Smooth muscle cell of the brain vasculature (primary cell): ENCODE measurements around the gene RTN1.
A peak's percentile ranks its signal among the peaks of the same experiment; 100 is the strongest.

Source experiments
- DNase-seq: peaks from one replicate; pipeline ENCODE4 v3.0.0-alpha.2; 2012; ENCODE audit warnings: low read depth, low spot score

RTN1 gene

DNA sequence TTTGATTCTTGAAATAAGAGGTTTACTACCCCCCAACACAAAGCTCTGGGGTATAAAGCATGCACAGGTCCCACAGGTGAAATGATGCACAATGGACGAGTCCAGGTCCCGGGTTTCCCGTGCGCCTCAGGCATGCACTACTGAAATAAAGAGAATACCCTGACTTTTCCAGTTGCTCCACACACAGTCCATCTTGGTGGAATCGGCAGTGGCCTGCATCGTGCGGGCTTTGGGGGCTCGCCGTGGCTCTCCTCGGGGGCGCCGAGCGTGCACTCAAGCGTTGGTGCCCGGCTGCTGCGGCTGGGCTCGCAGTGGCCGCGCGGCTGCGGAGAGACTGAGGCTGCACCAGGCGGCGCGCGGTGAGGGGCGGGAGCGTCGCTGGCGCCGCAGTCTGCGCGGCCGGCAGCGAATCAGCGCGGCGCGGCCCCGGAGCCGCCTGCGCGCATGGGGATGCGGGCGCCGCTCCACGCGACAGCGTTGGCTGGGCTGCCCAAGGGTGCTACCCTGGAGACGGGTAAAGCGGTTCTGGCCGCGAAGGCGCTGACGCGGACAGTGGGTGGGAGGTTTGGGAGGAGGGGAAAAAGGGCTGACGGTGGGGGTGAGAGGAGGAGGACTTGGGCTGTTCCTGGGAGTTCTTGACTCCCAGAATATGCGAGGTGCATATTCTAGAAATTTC lies 240.2 kb downstream of the RTN1 start:
- DNase-seq, result no peak

- DNase-seq, result no peak
Observed at GRCh38 chr14:59629444-59630287, 240.9 kb downstream of the RTN1 start.

GRCh38 chr14:59627011-59627520 lies 243.5 kb downstream of the RTN1 start:
- no peak for DNase-seq

DNA sequence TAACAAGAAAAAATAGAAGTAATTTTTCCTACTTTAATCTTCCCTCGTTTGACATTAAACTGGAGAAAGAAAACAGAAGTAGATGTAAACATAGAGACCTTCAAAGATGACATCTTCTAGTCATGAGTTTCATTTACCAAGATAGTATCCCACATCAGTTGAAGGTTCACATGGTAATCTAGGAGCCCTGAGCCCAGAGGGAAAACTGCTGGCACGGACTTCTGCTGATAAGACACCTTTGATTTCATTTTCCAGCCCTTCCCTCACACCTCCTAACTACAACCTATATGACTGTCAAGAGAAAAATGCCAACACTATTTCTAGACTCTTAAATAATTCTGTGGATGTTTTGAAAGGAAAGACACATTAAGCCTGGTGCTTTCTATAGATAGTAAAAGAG lies 247.9 kb downstream of the RTN1 start:
- no peak for DNase-seq

DNA sequence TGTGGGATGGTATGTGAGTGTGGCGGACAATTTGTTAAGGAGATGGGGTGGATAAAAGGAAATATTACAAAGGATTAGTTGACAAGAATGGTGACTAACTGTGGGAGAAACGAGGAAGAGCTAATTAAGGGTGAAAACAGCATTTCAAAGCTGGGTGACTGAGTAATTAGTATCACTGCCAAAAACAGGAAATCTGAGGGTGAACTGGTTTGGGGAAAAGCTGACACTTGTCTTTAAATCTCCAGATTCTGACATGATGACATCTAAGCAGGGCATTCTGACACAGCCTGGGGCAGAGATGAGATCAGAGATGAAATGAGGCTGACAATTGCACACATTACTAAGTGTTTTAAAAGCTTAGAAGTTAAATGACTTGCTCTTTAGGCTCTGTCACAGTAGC lies 251.5 kb downstream of the RTN1 start:
- no peak for DNase-seq

DNA sequence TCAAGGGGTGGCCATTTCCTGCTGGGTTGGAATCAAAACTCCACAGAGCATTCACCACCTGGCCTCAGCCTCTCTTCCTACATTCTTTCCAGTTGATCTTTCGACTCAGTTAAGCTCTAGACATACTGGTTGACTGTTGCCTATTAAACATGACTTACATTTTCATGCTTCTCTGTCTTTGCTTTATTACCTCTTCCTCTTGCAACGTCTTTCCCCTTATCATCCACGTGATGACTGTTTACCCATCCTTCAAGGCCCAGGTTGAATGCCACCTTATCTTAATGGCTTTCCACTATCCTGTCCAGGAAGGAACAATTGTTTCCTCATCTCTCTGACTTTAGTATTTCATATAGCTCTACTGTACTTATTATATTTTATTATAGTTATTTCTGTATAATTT lies 269.5 kb downstream of the RTN1 start:
- DNase-seq, result no peak

- no peak for DNase-seq
Observed at GRCh38 chr14:59600211-59600945, 270.2 kb downstream of the RTN1 start.

DNA sequence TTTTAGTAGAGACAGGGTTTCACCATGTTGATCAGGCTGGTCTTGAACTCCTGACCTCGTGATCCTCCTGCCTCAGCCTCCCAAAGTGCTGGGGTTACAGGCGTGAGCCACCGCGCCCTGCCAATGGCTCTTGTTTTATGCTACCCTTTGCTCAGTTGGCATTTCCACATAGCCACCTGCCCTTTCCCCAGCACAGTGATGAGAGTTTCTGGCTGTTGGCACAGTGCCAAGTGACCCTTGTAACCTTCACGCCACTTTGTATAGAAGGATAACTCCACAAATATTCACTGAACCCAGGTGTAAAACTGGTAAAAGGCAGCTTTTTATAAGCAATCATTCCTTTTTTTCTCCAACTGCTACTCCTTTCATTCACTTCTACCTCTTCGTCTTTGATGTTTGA lies 275.5 kb downstream of the RTN1 start:
- no peak for DNase-seq

DNA sequence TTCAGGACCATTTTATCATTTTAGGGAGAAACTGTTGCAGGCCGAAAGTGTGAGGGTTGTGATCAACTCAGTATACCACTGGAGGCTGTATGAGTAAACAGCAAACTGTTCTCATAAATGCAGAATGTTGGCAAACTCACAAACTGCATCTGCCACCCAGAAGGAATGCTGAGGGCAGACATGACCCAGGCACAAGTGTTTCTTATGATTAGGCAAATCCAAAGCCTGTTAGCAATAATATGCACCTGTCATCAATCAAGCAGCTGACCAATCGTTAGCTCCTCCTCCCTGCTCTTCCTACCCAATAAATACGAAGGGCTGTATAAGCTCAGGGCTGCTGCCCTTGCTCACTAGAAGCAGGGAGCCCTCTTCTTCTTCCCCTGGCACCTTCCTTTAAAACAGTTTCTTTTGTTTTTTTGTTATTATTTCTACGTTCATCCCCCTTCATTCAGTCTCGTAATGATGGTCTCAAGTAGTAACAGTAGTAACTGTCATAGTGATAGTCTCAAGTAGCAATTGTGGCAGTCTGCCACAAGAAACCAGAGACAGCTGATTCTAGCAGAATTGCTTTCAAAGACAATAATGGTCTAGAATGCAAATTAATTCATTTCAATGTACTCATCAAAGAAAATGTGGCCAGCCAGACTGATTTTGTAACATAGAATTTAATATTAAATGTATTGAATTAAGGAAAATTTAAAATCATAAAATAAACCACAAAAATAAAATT lies 278.8 kb downstream of the RTN1 start:
- no peak for DNase-seq

- DNase-seq, result no peak
Observed at GRCh38 chr14:59588101-59588500, 282.5 kb downstream of the RTN1 start.

GRCh38 chr14:59585891-59586554 lies 284.6 kb downstream of the RTN1 start:
- DNase-seq, result peak; percentile 37

GRCh38 chr14:59583755-59584154 lies 286.8 kb downstream of the RTN1 start:
- DNase-seq, result no peak

GRCh38 chr14:59582845-59583509 lies 287.6 kb downstream of the RTN1 start:
- DNase-seq, result no peak

DNA sequence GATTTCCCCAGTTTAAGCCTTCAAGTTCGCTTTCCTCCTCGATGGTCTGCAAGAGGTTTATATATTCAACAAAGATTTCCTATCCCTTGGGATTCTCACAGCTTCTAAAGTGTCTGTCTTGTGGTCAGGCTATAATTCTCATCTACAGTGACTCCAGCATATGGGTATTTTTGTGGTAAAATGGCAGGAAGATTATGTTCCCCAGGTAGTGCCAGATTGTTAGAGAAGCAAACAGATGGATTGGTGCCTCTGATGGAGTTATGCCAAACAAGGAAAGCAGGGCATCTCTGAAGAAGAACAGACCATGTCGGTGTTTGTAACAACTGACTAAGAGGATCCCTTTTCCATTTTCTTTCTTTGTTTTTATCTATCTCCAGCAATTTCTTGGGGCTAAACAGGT lies 288.4 kb downstream of the RTN1 start:
- no peak for DNase-seq

GRCh38 chr14:59580911-59581310 lies 289.7 kb downstream of the RTN1 start:
- DNase-seq, result no peak

DNA sequence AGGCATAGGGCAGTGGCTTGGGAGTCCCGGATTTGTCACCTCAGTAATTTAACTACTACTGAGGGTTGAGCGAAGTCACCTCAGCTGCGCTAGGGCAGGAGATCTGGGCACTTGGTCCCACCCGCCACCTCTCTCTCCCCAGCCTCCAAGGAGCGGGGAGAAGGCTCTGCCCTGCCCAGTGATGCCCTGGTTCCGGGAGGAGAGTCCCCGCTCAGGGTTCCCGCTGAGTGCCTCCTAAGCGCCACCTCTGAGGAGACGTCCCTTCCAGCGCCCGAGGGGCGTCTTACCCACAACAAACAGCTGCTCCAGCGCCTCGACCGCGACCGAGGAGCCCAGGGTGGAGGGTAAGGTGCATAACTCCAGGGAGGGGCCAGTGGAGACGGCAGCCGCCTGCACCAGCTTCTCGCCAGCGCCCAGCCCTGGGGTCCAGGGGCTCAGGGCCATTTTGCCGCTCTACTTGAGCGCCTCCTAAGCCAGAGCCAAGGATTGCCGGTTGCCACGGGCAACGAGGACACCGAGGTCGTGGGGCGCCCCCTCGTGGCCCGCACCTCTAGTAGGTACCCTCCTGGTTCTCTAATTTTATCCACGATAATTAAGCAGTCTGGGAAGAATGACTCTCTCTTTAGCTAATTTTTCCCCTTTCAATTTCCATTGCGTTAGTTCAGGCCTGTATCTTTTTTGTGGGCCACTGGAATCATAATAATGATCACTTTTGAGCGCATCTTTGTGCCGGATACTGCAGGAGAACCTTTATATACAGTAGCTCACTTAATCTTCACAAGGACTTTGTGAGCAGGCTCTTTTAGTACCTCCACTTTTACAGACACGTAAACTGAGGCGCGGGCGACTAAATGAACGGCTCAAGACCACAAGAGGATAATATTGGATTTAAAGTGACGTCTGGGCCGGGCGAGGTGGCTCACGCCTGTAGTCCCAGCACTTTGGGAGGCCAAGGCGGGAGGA lies 294.0 kb downstream of the RTN1 start, which contains the start of gene CCDC175:
Gene CCDC175, minus strand, starts transcription at position 481 of the 963 bp plus-strand sequence. Its CDS starts 37 bp downstream, at position 444.
- peak; percentile 21 for DNase-seq

GRCh38 chr14:59570122-59570521 lies 300.5 kb downstream of the RTN1 start:
- no peak for DNase-seq

- DNase-seq, result no peak
Observed at GRCh38 chr14:59566725-59567124, 303.9 kb downstream of the RTN1 start.

- no peak for DNase-seq
Observed at GRCh38 chr14:59566296-59566695, 304.3 kb downstream of the RTN1 start.
